ENCODE measurements around the gene XXYLT1.

Gene XXYLT1

GRCh38 chr3:195185583-195185982, 85.4 kb downstream of the XXYLT1 start:
- TF ChIP-seq POLR2AphosphoS5 (IDR thresholded peaks at IDR 0.05; ENCODE audit: low read depth, low read length) (no peak), POLR2A (IDR thresholded peaks at IDR 0.05; ENCODE audit: low read depth, low read length) (no peak), TAF1 (IDR thresholded peaks at IDR 0.05; ENCODE audit: borderline replicate concordance, low read depth, low read length) (no peak)
- no peak for FAIRE-seq
- no peak for DNase-seq (ENCODE audit: insufficient read length)

GRCh38 chr3:195184716-195185421, 86.1 kb downstream of the XXYLT1 start:
- FAIRE-seq: no peak
- TF ChIP-seq POLR2A (IDR thresholded peaks at IDR 0.05; ENCODE audit: low read depth, low read length): no peak
- TF ChIP-seq POLR2AphosphoS5 (IDR thresholded peaks at IDR 0.05; ENCODE audit: low read depth, low read length): no peak
- TF ChIP-seq TAF1 (IDR thresholded peaks at IDR 0.05; ENCODE audit: borderline replicate concordance, low read depth, low read length): no peak
- no peak for DNase-seq (ENCODE audit: insufficient read length)

DNA sequence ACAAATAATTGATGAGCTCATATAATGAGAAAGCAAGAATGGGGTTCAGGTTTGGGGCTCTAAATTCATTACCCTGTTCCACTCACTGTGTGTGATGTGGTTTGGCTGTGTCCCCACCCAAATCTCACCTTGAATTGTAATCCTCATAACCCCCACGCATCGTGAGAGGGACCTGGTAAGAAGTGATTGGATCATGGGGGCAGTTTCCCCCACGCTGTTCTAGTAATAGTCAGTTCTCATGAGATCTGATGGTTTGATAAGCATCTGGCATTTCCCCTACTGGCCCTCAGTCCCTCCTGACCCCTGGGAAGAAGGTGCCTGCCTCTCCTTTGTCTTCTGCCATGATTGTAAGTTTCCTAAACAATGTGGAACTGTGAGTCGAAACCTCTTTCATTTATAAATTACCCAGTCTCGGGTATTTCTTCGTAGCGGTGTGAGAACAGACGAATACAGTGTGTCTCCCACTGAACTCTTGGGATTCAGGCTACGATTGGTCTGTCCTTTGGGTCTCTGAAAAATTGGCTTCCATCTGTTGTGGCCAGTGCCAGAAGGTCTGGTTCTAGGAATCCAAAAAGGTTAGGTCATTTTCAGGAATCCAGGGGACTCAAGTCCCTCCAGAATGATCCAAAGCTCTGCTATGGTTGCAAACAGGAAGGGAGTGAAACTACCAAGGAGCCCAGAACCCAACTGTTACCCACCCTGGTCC, 87.7 kb downstream of the XXYLT1 start:
- DNase-seq (ENCODE audit: insufficient read length): no peak
- TF ChIP-seq POLR2AphosphoS5 (IDR thresholded peaks at IDR 0.05; ENCODE audit: low read depth, low read length) (no peak), TAF1 (IDR thresholded peaks at IDR 0.05; ENCODE audit: borderline replicate concordance, low read depth, low read length) (no peak), POLR2A (IDR thresholded peaks at IDR 0.05; ENCODE audit: low read depth, low read length) (no peak)

GRCh38 chr3:195182470-195182795, 88.5 kb downstream of the XXYLT1 start:
- DNase-seq (ENCODE audit: insufficient read length) (no peak), FAIRE-seq (no peak)
- no peak for TF ChIP-seq POLR2A (IDR thresholded peaks at IDR 0.05; ENCODE audit: low read depth, low read length)

More for the DNA sequence above, 87.7 kb downstream of the XXYLT1 start:
- FAIRE-seq: no peak

DNA sequence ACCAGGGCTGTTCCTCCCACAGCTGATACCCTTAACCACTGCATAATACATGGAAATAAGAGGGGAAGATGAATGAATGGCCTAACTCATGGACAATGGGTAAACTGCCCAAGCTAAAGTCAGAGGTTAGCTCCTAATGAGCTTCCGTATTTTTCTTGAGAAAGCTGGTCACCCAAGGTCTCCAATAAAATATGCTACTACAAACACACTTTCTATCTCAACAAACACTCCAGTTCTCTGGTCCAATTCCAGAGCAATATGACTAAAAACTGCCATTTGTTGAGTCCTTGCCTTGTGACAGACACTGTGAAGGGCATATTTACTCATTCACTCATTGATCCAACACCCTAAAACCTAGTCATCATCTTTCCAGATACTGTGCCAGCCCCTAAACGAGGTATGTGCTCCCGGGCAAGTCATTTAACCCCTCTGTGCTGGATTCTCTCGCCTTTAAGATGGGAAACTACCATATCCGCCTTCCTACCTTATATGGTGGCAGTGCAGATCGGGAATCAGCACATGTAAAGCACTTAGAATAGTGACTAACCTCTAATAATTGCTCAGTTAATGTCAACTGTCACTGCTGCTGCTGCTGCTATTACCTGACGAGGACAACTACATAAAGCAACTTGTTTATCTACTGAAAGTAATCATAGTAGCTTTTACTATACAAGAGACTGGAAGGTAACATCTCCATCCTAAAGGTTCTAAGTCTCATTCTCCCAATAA, 89.1 kb downstream of the XXYLT1 start:
- TF ChIP-seq POLR2A (IDR thresholded peaks at IDR 0.05; ENCODE audit: low read depth, low read length) (no peak), TAF1 (IDR thresholded peaks at IDR 0.05; ENCODE audit: borderline replicate concordance, low read depth, low read length) (no peak), POLR2AphosphoS5 (IDR thresholded peaks at IDR 0.05; ENCODE audit: low read depth, low read length) (no peak)
- DNase-seq (ENCODE audit: insufficient read length) (no peak), FAIRE-seq (no peak)

- DNase-seq (ENCODE audit: insufficient read length) (no peak), FAIRE-seq (no peak)
- TF ChIP-seq POLR2AphosphoS5 (IDR thresholded peaks at IDR 0.05; ENCODE audit: low read depth, low read length): no peak
- TF ChIP-seq POLR2A (IDR thresholded peaks at IDR 0.05; ENCODE audit: low read depth, low read length): no peak
- TF ChIP-seq TAF1 (IDR thresholded peaks at IDR 0.05; ENCODE audit: borderline replicate concordance, low read depth, low read length): no peak
These were observed 89.9 kb downstream of the XXYLT1 start for GRCh38 chr3:195181113-195181498.

GRCh38 chr3:195180490-195181112, 90.4 kb downstream of the XXYLT1 start:
- TF ChIP-seq TAF1 (IDR thresholded peaks at IDR 0.05; ENCODE audit: borderline replicate concordance, low read depth, low read length) (no peak), POLR2AphosphoS5 (IDR thresholded peaks at IDR 0.05; ENCODE audit: low read depth, low read length) (no peak)
- DNase-seq (ENCODE audit: insufficient read length) (no peak), FAIRE-seq (no peak)

DNA sequence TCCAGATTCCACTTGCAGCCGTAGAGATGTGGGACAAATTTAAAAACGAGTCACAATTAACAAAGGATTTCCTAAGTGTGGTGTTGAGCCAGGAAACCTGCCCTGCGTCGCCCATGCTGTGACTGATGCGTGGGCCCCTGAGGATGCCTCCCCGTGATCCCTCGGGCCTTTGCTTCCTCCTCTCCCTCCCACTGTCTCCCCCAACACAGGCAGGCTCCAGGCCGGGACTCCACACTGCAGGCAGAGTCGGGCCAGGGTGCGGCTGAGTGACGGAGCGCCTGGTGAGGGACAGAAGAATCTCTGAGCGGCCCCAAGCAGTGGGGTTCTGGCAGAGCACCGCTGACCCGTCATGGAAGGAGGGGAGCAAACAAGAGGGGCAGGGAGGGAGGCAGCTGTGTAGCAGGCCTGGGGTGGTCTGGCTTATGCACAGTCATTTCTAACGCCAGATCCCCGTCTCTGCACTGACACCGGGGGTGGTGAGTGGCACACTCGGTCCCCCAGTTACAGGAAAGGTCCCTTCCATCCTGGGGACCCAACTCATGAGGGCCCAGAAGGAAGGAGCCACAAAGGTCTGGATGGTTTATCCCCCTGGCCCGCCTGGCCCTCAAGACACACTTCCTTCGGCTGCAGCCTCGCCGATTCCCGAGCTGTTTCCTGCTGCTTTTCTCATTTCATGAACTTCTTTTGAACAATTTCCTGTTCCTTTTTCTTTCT, 91.0 kb downstream of the XXYLT1 start:
- no peak for TF ChIP-seq POLR2A (IDR thresholded peaks at IDR 0.05; ENCODE audit: low read depth, low read length)
- FAIRE-seq: no peak
- DNase-seq (ENCODE audit: insufficient read length): no peak

- no peak for DNase-seq (ENCODE audit: insufficient read length)
- no peak for TF ChIP-seq POLR2AphosphoS5 (IDR thresholded peaks at IDR 0.05; ENCODE audit: low read depth, low read length)
- TF ChIP-seq TAF1 (IDR thresholded peaks at IDR 0.05; ENCODE audit: borderline replicate concordance, low read depth, low read length): no peak
- TF ChIP-seq POLR2A (IDR thresholded peaks at IDR 0.05; ENCODE audit: low read depth, low read length): no peak
- FAIRE-seq: no peak
These were observed 92.6 kb downstream of the XXYLT1 start for GRCh38 chr3:195178124-195178910.

- DNase-seq (ENCODE audit: insufficient read length) (no peak), FAIRE-seq (no peak)
- TF ChIP-seq POLR2AphosphoS5 (IDR thresholded peaks at IDR 0.05; ENCODE audit: low read depth, low read length): no peak
These were observed 93.4 kb downstream of the XXYLT1 start for GRCh38 chr3:195177422-195178123.
